ENCODE data around the gene GFPT2.

The GFPT2 gene

DNA sequence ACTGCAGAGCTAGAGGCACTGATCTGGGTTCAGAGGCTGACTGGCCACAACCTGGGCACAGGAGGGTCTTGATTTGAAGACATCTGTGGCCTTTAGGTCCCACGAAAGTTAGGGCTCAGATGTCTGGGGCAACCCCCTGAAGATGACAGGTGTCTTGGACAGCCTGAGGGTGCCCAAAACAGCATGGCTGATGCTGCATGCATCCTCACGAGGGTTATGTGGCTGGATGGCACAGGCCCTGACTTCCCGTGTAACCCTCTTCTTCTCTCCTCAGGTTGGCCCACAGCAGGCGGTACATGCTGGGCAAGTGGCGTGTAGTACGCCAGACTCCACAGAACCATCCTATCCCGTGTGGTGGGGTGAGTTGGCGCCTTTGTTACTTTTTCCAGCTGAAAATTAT lies 29.8 kb upstream of the GFPT2 start:
- DNase-seq (ENCODE audit: extremely low read depth, low read depth): no peak
- TF ChIP-seq, protein P1, sequence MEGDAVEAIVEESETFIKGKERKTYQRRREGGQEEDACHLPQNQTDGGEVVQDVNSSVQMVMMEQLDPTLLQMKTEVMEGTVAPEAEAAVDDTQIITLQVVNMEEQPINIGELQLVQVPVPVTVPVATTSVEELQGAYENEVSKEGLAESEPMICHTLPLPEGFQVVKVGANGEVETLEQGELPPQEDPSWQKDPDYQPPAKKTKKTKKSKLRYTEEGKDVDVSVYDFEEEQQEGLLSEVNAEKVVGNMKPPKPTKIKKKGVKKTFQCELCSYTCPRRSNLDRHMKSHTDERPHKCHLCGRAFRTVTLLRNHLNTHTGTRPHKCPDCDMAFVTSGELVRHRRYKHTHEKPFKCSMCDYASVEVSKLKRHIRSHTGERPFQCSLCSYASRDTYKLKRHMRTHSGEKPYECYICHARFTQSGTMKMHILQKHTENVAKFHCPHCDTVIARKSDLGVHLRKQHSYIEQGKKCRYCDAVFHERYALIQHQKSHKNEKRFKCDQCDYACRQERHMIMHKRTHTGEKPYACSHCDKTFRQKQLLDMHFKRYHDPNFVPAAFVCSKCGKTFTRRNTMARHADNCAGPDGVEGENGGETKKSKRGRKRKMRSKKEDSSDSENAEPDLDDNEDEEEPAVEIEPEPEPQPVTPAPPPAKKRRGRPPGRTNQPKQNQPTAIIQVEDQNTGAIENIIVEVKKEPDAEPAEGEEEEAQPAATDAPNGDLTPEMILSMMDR (IDR thresholded peaks at IDR 0.05; ENCODE audit: low read depth, low read length, missing control alignments): no peak

DNA sequence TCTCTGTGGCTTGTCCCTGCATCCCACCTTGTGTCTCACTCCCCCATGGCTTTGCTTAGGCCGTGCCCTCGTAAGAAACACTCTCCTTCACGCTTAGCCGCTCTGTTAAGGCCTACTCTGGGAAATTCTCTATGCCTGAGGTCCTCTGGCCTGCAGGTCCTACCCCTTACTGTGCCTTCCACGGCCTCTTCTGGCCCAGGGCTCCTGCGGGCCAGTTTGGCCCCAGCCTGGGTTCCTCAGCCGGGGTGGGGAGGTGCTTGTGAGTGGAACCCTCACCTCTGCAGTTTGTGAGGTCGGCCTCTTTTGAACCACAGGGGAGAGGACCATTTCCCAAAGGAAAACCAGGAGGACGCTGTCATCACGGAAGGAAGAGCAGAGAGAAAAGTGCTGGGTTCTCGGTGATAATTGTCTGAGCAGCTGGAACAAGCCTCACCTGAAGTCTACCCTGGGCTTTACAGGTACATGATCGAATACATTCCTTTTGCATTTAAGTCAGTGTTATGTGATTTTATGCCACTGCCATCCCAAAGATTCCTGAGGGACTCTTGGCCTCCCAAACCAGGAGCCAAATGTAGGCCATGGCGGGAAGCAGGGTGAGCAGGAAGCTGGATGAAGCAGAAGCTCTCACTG lies 28.8 kb upstream of the GFPT2 start:
- DNase-seq (ENCODE audit: extremely low read depth, low read depth): no peak
- no peak overlapping the region for H3K4me3 ChIP-seq (replicated peaks; ENCODE audit: low read depth, low read length)
- TF ChIP-seq, protein P1 (IDR thresholded peaks at IDR 0.05; ENCODE audit: low read depth, low read length, missing control alignments): no peak

More for the DNA sequence above, 29.8 kb upstream of the GFPT2 start:
- H3K4me3 ChIP-seq (replicated peaks; ENCODE audit: low read depth, low read length): no peak overlapping the region

DNA sequence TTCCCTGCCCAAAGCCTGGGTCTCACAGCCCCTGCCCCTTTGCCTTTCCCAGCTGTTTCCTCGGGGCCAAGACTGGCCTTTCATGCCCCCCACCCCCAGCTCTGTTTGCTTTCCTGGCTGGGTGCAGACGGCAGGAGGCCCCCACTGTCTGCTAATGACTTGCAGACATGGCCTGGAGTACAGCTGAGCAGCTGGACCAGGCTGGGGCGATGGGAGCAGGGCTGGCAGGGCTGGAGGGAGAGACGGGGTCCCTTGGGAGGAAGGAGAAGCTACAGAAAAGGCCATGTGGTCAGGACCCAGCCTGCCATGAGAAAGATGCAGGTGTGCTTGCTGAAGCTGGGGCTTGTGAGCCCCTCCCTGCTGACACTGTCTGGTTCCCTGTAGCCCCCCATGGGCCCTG lies 28.3 kb upstream of the GFPT2 start:
- DNase-seq (ENCODE audit: extremely low read depth, low read depth): no peak
- H3K4me3 ChIP-seq (replicated peaks; ENCODE audit: low read depth, low read length): no peak overlapping the region
- TF ChIP-seq, protein P1 (IDR thresholded peaks at IDR 0.05; ENCODE audit: low read depth, low read length, missing control alignments): no peak

DNA sequence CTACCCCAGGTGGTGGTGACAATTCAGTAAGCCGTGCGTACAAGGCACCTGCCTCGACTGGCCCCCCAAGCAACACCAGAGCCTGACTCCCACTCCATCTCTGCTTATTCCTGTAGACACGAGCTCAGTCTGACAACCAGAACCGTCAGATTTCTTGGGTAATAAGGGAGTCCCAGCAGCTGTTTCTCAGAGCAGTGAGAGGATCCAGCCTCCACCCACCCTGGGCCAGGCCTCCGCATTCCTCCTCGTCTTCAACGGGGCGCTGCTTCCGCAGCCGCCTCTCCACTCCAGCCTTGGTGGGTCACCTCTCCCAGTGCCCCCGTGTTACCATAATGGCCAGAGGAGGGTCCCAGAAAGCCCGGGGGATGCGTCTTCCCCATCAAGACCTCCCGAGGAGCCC lies 27.7 kb upstream of the GFPT2 start:
- H3K4me3 ChIP-seq (replicated peaks; ENCODE audit: low read depth, low read length): no peak overlapping the region
- DNase-seq (ENCODE audit: extremely low read depth, low read depth): no peak
- TF ChIP-seq, protein P1 (IDR thresholded peaks at IDR 0.05; ENCODE audit: low read depth, low read length, missing control alignments): no peak

DNA sequence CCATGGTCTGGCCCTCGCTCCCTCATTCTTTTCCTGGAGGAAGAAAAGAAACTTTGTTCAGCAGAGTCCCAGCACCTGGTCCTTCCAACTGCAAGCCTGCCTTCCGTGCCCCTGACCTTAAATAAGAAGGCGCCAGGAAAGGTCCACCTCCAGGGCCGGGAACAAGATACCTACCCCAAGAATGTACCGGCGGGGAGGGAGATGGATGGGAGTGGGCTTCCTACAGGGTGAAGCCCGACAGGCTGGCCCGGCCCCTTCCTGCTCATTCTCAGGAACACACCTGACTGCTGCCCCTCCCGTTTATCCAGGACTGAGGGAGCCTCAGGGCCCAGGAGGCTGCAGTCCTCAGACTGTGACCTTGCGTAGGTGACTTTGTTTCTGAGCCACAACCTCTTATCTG lies 27.3 kb upstream of the GFPT2 start:
- H3K4me3 ChIP-seq (replicated peaks; ENCODE audit: low read depth, low read length): no peak overlapping the region
- TF ChIP-seq, protein P1 (IDR thresholded peaks at IDR 0.05; ENCODE audit: low read depth, low read length, missing control alignments): no peak
- DNase-seq (ENCODE audit: extremely low read depth, low read depth): no peak

DNA sequence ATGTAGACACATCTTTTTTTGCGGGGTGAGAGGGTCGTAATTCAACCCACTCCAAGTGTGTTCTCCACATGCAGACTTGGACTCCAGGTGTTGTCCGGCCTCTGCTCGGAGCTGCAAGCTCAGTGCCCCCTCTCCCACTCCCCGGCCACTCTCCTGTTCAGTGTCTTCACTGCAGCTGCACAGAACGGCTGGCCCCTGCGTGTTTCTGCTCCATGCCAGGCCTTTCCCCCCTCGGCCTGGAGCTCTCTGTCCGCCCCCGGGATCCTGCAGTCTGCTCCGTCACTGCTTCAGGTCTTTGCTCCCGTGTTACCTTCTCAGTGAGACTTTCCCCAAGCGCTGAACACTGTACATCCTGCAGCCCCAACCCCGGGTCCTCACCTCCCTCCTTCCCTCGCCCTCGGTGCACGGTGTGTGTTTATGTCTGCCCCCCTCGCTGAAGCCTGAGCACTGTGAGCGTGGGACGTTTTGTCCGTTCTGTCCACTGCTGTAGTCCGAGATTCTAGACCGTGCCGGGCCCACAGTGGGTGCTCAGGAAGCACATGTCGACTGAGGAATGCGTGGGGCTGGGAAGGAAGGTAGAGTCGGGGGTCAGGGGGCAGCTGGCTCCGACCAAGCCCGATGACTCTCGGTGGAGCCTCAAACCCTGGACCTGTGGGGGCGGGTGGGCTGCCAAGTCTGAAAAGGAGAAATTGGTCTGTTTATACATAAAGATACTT lies 26.4 kb upstream of the GFPT2 start:
- no peak for DNase-seq (ENCODE audit: extremely low read depth, low read depth)
- TF ChIP-seq, protein P1 (IDR thresholded peaks at IDR 0.05; ENCODE audit: low read depth, low read length, missing control alignments): no peak

More for the DNA sequence above, 26.4 kb upstream of the GFPT2 start:
- no peak overlapping the region for H3K4me3 ChIP-seq (replicated peaks; ENCODE audit: low read depth, low read length)

Measured in HFF-Myc (cell line).